ENCODE data around the gene ZBTB33.

ZBTB33 gene

GRCh38 chrX:120291211-120291610 is 40.6 kb downstream of the ZBTB33 start:
- Histone ChIP-seq H3K9me3 (ENCODE audit: control insufficient read depth, low read depth, low read length) (peaks cover 27% of the 10 kb centered on the region), H3K27ac (ENCODE audit: low read length) (no peak overlapping the region), H3K4me1 (ENCODE audit: control insufficient read depth, low read depth, low read length) (no peaks in the 10 kb centered on the region), H3K36me3 (ENCODE audit: control insufficient read depth, low read depth, low read length) (no peaks in the 10 kb centered on the region), H3K27me3 (ENCODE audit: control insufficient read depth, insufficient read depth, low read length) (no peaks in the 10 kb centered on the region), H3K4me3 (ENCODE audit: low read length) (no peak overlapping the region), H3K9ac (ENCODE audit: low read length) (no peak overlapping the region)

- H3K4me3 ChIP-seq (ENCODE audit: low read length), result no peak overlapping the region
- peaks cover 19% of the 10 kb centered on the region for H3K9me3 ChIP-seq (ENCODE audit: control insufficient read depth, low read depth, low read length)
- H3K9ac ChIP-seq (ENCODE audit: low read length), result no peak overlapping the region
- H3K27me3 ChIP-seq (ENCODE audit: control insufficient read depth, insufficient read depth, low read length), result no peaks in the 10 kb centered on the region
- no peak overlapping the region for H3K27ac ChIP-seq (ENCODE audit: low read length)
- no peaks in the 10 kb centered on the region for H3K36me3 ChIP-seq (ENCODE audit: control insufficient read depth, low read depth, low read length)
- H3K4me1 ChIP-seq (ENCODE audit: control insufficient read depth, low read depth, low read length), result no peaks in the 10 kb centered on the region
Observed at GRCh38 chrX:120293015-120293414, 42.4 kb downstream of the ZBTB33 start.

GRCh38 chrX:120294651-120295050 is 44.0 kb downstream of the ZBTB33 start:
- Histone ChIP-seq H3K27me3 (ENCODE audit: control insufficient read depth, insufficient read depth, low read length) (no peaks in the 10 kb centered on the region), H3K4me1 (ENCODE audit: control insufficient read depth, low read depth, low read length) (no peaks in the 10 kb centered on the region), H3K9ac (ENCODE audit: low read length) (no peak overlapping the region), H3K27ac (ENCODE audit: low read length) (no peak overlapping the region), H3K36me3 (ENCODE audit: control insufficient read depth, low read depth, low read length) (no peaks in the 10 kb centered on the region), H3K9me3 (ENCODE audit: control insufficient read depth, low read depth, low read length) (peaks cover 11% of the 10 kb centered on the region), H3K4me3 (ENCODE audit: low read length) (no peak overlapping the region)

- H3K27me3 ChIP-seq (ENCODE audit: control insufficient read depth, insufficient read depth, low read length), result no peaks in the 10 kb centered on the region
Observed at GRCh38 chrX:120297923-120298322, 47.3 kb downstream of the ZBTB33 start.

GRCh38 chrX:120299928-120300327 is 49.3 kb downstream of the ZBTB33 start:
- H3K27ac ChIP-seq (ENCODE audit: low read length), result no peak overlapping the region
- H3K9me3 ChIP-seq (ENCODE audit: control insufficient read depth, low read depth, low read length), result peaks cover 8% of the 10 kb centered on the region
- no peak overlapping the region for H3K4me3 ChIP-seq (ENCODE audit: low read length)
- H3K36me3 ChIP-seq (ENCODE audit: control insufficient read depth, low read depth, low read length), result no peaks in the 10 kb centered on the region
- no peaks in the 10 kb centered on the region for H3K4me1 ChIP-seq (ENCODE audit: control insufficient read depth, low read depth, low read length)
- no peak overlapping the region for H3K9ac ChIP-seq (ENCODE audit: low read length)
- H3K27me3 ChIP-seq (ENCODE audit: control insufficient read depth, insufficient read depth, low read length), result no peaks in the 10 kb centered on the region

More at GRCh38 chrX:120297923-120298322, 47.3 kb downstream of the ZBTB33 start:
- Histone ChIP-seq H3K4me3 (ENCODE audit: low read length) (no peak overlapping the region), H3K9me3 (ENCODE audit: control insufficient read depth, low read depth, low read length) (peaks cover 15% of the 10 kb centered on the region), H3K9ac (ENCODE audit: low read length) (no peak overlapping the region), H3K4me1 (ENCODE audit: control insufficient read depth, low read depth, low read length) (no peaks in the 10 kb centered on the region), H3K36me3 (ENCODE audit: control insufficient read depth, low read depth, low read length) (no peaks in the 10 kb centered on the region), H3K27ac (ENCODE audit: low read length) (no peak overlapping the region)

GRCh38 chrX:120301497-120301896 is 50.9 kb downstream of the ZBTB33 start:
- Histone ChIP-seq H3K9ac (ENCODE audit: low read length) (no peak overlapping the region), H3K27me3 (ENCODE audit: control insufficient read depth, insufficient read depth, low read length) (peaks cover 11% of the 10 kb centered on the region), H3K9me3 (ENCODE audit: control insufficient read depth, low read depth, low read length) (peaks cover 8% of the 10 kb centered on the region), H3K36me3 (ENCODE audit: control insufficient read depth, low read depth, low read length) (no peaks in the 10 kb centered on the region), H3K27ac (ENCODE audit: low read length) (no peak overlapping the region), H3K4me3 (ENCODE audit: low read length) (no peak overlapping the region), H3K4me1 (ENCODE audit: control insufficient read depth, low read depth, low read length) (no peaks in the 10 kb centered on the region)

GRCh38 chrX:120301960-120302359 is 51.3 kb downstream of the ZBTB33 start:
- peaks cover 8% of the 10 kb centered on the region for H3K9me3 ChIP-seq (ENCODE audit: control insufficient read depth, low read depth, low read length)
- H3K4me1 ChIP-seq (ENCODE audit: control insufficient read depth, low read depth, low read length), result no peaks in the 10 kb centered on the region
- no peak overlapping the region for H3K9ac ChIP-seq (ENCODE audit: low read length)
- peaks cover 16% of the 10 kb centered on the region for H3K27me3 ChIP-seq (ENCODE audit: control insufficient read depth, insufficient read depth, low read length)
- H3K4me3 ChIP-seq (ENCODE audit: low read length), result no peak overlapping the region
- no peaks in the 10 kb centered on the region for H3K36me3 ChIP-seq (ENCODE audit: control insufficient read depth, low read depth, low read length)
- no peak overlapping the region for H3K27ac ChIP-seq (ENCODE audit: low read length)

GRCh38 chrX:120302434-120302833 is 51.8 kb downstream of the ZBTB33 start:
- Histone ChIP-seq H3K27ac (ENCODE audit: low read length) (no peak overlapping the region), H3K9ac (ENCODE audit: low read length) (no peak overlapping the region), H3K4me1 (ENCODE audit: control insufficient read depth, low read depth, low read length) (no peaks in the 10 kb centered on the region), H3K4me3 (ENCODE audit: low read length) (no peak overlapping the region), H3K36me3 (ENCODE audit: control insufficient read depth, low read depth, low read length) (no peaks in the 10 kb centered on the region), H3K27me3 (ENCODE audit: control insufficient read depth, insufficient read depth, low read length) (peaks cover 20% of the 10 kb centered on the region), H3K9me3 (ENCODE audit: control insufficient read depth, low read depth, low read length) (peaks cover 8% of the 10 kb centered on the region)

GRCh38 chrX:120304256-120304655 is 53.6 kb downstream of the ZBTB33 start:
- Histone ChIP-seq H3K9me3 (ENCODE audit: control insufficient read depth, low read depth, low read length) (peaks cover 8% of the 10 kb centered on the region), H3K27me3 (ENCODE audit: control insufficient read depth, insufficient read depth, low read length) (peaks cover 38% of the 10 kb centered on the region), H3K4me3 (ENCODE audit: low read length) (no peak overlapping the region), H3K36me3 (ENCODE audit: control insufficient read depth, low read depth, low read length) (no peaks in the 10 kb centered on the region), H3K27ac (ENCODE audit: low read length) (no peak overlapping the region), H3K9ac (ENCODE audit: low read length) (no peak overlapping the region), H3K4me1 (ENCODE audit: control insufficient read depth, low read depth, low read length) (peaks cover 3% of the 10 kb centered on the region)

GRCh38 chrX:120305531-120306141 is 55.0 kb downstream of the ZBTB33 start:
- Histone ChIP-seq H3K27me3 (ENCODE audit: control insufficient read depth, insufficient read depth, low read length) (peaks cover 48% of the 10 kb centered on the region), H3K4me3 (ENCODE audit: low read length) (peak overlapping the region; percentile 12)

GRCh38 chrX:120306630-120307029 is 56.0 kb downstream of the ZBTB33 start:
- Histone ChIP-seq H3K4me1 (ENCODE audit: control insufficient read depth, low read depth, low read length) (peaks cover 3% of the 10 kb centered on the region), H3K27me3 (ENCODE audit: control insufficient read depth, insufficient read depth, low read length) (peaks cover 57% of the 10 kb centered on the region), H3K27ac (ENCODE audit: low read length) (no peak overlapping the region), H3K9ac (ENCODE audit: low read length) (no peak overlapping the region), H3K36me3 (ENCODE audit: control insufficient read depth, low read depth, low read length) (no peaks in the 10 kb centered on the region), H3K4me3 (ENCODE audit: low read length) (no peak overlapping the region), H3K9me3 (ENCODE audit: control insufficient read depth, low read depth, low read length) (peaks cover 4% of the 10 kb centered on the region)

More at GRCh38 chrX:120305531-120306141, 55.0 kb downstream of the ZBTB33 start:
- peaks cover 5% of the 10 kb centered on the region for H3K9me3 ChIP-seq (ENCODE audit: control insufficient read depth, low read depth, low read length)
- H3K9ac ChIP-seq (ENCODE audit: low read length), result no peak overlapping the region
- H3K27ac ChIP-seq (ENCODE audit: low read length), result no peak overlapping the region
- no peaks in the 10 kb centered on the region for H3K36me3 ChIP-seq (ENCODE audit: control insufficient read depth, low read depth, low read length)
- H3K4me1 ChIP-seq (ENCODE audit: control insufficient read depth, low read depth, low read length), result peaks cover 3% of the 10 kb centered on the region

All from iPS-18a (cell line).